Hindlimb muscle (tissue), 1 donor: ENCODE measurements around the gene NXN. TPM values are rescaled to one million over a fixed set of nuclear protein-coding genes. Genes with fewer than 3 reads are reported as not detected.
"Not testable (repeated sequence)": the region's sequence is repeated elsewhere in the genome, so short reads cannot be mapped to it uniquely, and the experiment has no call there.

ENCODE experiments used
- DNase-seq: peaks from one replicate; pipeline ENCODE4 v3.0.0-alpha.2; 2013
- polyA plus RNA-seq: library from polyadenylated mRNA; unstranded; fragments of 120-200 nt; gene quantifications from one replicate; pipeline ENCODE4 v1.2.1, GENCODE V29; 2013; ENCODE audit not compliant: insufficient read length

NXN gene
- polyA plus RNA-seq, 1 donor: 63.7 TPM

- DNase-seq: no peak
Observed at GRCh38 chr17:795276-795675, 184.3 kb downstream of the NXN start.

DNA sequence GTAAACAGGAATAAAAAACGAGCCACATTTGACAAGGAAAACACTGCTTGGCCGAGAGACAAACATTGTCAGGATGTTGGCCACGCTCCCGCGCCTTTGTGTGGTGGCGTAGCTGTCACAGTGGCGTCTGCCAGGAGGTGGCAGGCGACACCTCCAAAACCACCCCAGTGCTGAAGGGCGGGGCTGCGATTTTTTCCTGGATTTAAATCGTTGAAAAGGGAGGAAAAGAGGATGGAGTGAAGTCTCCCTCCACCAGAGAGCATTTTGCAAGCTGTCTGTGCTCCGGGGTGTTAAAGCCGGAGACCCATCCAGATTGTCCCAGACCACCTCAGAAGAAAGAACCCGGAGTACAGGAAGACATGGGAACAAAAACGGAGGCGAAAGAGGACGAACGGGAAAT lies 184.7 kb downstream of the NXN start:
- DNase-seq: peak; percentile 90

DNA sequence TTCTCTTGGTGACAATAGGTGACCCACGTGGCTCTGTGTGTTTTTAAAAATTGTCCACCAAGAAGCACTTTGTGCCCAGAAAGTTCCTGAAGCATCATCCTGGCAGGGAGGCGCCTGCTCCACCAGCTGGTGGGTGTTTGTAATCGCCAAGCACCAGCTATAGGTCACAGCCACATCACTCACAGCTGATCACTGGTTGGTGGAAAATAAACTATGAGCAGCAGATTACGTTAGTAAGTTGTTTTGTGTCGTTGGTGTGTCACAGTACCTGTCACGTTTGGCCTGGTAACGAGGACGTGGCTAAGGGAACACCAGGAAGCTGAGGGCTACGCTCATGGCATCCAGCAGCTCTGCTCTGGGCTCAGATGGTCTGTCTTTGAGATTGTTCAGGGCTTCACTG lies 187.3 kb downstream of the NXN start:
- DNase-seq: no peak

- DNase-seq: no peak
Observed at GRCh38 chr17:791829-792228, 187.7 kb downstream of the NXN start.

- DNase-seq: not testable (repeated sequence)
Observed at GRCh38 chr17:790874-791247, 188.7 kb downstream of the NXN start.

- DNase-seq: not testable (repeated sequence)
Observed at GRCh38 chr17:789931-790873, 189.4 kb downstream of the NXN start.

DNA sequence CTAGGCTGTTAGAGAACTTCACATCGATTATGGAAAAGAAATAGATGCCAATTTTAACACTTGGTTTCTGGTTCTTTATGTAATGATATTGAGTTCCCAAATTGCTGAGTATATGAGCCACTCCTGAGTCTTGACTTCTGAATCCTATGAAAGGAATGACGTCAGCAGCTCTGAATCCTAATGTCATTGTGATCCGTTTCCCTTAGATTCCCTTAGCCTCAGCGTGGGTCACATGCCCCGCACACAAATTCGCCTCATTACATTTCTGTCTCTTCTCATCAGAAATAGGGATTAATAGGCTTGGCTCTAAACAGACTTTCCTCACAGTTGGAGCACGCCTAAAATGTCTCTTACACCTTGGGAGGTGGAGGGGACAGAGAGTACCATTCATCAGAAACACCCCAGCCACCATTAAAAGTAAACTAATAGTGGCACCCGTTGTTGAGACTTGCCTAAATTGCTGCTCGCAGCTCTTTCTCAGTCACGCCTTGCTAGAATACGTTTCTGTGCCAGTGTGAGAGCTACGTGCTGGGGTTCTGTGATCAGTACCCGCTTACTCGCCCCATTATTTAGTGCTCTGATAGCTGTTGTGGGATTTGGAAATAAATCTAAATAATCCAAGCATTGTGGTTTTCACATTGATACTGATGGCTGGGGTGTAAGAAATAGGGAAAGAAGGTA lies 190.3 kb downstream of the NXN start:
- no peak for DNase-seq

DNA sequence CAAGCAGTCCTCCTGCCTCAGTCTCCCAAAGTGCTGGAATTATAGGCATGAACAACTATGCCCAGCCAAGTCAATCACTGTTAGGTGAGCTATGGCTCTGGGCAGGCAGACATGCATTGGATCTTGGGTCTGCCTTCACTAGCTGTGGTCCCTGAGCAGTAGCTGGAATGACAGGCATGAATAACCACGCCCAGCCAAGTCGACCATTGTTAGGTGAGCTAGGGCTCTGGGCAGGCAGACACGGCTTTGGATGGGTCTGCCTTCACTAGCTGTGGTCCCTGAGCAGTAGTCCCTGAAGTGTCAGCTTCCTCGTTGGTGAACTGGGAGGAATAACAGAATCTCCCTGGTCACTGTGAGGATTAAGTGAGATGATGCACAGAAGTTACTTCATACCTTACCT lies 191.0 kb downstream of the NXN start:
- DNase-seq: no peak

- DNase-seq: no peak
Observed at GRCh38 chr17:787641-788221, 191.8 kb downstream of the NXN start.

- DNase-seq: not testable (repeated sequence)
Observed at GRCh38 chr17:785901-786300, 193.7 kb downstream of the NXN start.

GRCh38 chr17:784143-784542 lies 195.4 kb downstream of the NXN start:
- DNase-seq: no peak

- DNase-seq: peak; percentile 96
Observed at GRCh38 chr17:781805-782731, 197.5 kb downstream of the NXN start, which contains the start of the genes GLOD4 and MRM3. GLOD4 (minus strand) TSS chr17:782280; CDS start chr17:782255, 25 bp downstream. MRM3 (plus strand) TSS chr17:782353; CDS start chr17:782379, 26 bp downstream.

DNA sequence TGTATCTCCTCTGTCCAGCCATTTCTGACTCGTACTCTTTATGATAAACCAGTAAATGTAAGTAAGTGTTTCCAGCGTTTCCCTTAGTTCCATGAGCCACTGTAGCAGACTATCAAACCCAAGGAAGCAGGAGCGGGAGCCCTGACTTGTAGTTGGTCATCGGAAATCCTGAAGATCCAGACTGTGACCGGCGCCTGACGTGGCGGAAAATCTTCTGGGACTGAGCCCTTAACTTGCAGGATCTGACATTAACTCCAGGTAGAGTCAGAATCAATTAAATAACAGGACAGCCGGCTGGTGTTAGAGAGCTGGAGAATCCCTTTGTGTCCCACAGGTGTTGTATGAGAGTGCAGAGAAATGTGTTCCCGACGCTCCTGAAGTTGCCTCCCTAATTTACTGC lies 201.5 kb downstream of the NXN start:
- no peak for DNase-seq

- DNase-seq: no peak
Observed at GRCh38 chr17:774313-774584, 205.3 kb downstream of the NXN start.

- no peak for DNase-seq
Observed at GRCh38 chr17:773467-774312, 205.9 kb downstream of the NXN start.

- no peak for DNase-seq
Observed at GRCh38 chr17:773016-773415, 206.6 kb downstream of the NXN start.

- no peak for DNase-seq
Observed at GRCh38 chr17:767076-767475, 212.5 kb downstream of the NXN start.

DNA sequence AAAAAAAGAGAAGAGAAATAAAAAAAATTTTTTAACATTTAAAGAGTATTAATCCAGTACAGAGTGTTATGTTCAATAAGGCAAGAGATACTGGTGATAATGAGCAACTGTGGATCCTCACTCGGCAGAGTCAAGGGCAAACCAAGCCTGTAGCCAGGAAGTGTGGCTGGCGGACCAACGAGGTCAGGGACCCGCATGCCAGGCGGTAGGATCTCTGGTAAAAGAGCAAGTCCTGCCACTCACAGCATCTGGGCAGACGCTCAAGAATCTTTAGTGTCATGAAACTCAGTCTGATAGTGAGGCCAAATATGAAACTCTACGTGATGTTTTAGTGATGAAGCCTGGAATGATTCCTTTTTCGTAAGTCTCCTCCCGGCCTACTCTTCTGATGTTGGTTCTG lies 219.2 kb downstream of the NXN start:
- DNase-seq: no peak

DNA sequence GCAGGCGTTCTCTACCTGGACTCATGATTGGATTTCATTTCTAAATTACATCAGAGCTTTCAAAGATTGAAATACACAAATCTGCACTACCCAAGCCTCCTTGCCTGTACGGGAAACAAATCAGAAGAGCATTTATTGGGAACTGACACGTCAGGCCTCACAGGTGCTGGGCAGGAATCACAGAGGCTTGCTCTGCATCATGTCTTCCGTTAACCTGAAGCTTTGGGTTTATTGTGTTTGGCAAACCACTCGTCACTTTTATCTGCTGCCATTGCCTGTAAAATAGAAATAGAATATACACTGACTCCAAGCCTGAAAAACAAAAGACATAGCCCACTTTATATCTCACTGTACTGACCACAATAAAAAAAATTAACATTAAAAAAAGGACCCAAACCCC lies 219.6 kb downstream of the NXN start:
- DNase-seq: no peak

- DNase-seq: not testable (repeated sequence)
Observed at GRCh38 chr17:756010-756567, 223.5 kb downstream of the NXN start.

- DNase-seq: not testable (repeated sequence)
Observed at GRCh38 chr17:755319-755961, 224.1 kb downstream of the NXN start.
